ENCODE data around the gene PNMA1. TPM values are rescaled to one million over a fixed set of nuclear protein-coding genes. Genes with fewer than 3 reads are reported as not detected.

The PNMA1 gene
- total RNA-seq, 4 donors from 2014 or later, result 41.7 to 95.2 (median 47.6) TPM

DNA sequence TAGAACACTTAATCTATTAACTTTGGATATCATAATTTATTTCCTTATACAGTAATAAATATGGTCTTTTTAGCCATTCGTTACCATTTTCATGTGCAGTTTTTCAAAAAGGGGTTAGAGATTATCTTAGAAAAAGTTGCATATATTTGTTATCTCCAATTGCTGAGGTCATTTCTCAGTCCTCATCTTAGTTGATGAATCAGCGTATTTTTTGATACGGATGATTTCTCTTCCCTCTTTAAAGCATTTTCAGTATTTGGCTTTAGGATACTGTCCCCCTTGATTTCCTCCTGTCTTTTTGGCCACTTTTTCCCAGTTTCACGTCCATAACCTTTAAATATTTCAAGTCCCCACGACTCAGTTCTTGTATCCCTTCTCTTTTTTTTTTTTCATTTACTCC lies 47.6 kb downstream of the PNMA1 start:
- Histone ChIP-seq H3K9me3 (no peaks in the 10 kb centered on the region), H3K27ac (no peak overlapping the region), H3K27me3 (no peaks in the 10 kb centered on the region), H3K4me1 (no peaks in the 10 kb centered on the region), H3K36me3 (peaks cover 0 to 28% of the 10 kb centered on the region in 2 donors), H3K4me3 (no peak overlapping the region)
- no peak for ATAC-seq
- 80 to 84% methylated on average over 2 to 5 of the region's 5 CpGs for WGBS, 2 donors (ENCODE audit: low coverage in 1 of 2)
- TF ChIP-seq, protein P1, sequence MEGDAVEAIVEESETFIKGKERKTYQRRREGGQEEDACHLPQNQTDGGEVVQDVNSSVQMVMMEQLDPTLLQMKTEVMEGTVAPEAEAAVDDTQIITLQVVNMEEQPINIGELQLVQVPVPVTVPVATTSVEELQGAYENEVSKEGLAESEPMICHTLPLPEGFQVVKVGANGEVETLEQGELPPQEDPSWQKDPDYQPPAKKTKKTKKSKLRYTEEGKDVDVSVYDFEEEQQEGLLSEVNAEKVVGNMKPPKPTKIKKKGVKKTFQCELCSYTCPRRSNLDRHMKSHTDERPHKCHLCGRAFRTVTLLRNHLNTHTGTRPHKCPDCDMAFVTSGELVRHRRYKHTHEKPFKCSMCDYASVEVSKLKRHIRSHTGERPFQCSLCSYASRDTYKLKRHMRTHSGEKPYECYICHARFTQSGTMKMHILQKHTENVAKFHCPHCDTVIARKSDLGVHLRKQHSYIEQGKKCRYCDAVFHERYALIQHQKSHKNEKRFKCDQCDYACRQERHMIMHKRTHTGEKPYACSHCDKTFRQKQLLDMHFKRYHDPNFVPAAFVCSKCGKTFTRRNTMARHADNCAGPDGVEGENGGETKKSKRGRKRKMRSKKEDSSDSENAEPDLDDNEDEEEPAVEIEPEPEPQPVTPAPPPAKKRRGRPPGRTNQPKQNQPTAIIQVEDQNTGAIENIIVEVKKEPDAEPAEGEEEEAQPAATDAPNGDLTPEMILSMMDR (IDR thresholded peaks at IDR 0.05), result no peak
- TF ChIP-seq EP300 (IDR thresholded peaks at IDR 0.05) (no peak), POLR2A (IDR thresholded peaks at IDR 0.05) (no peak), POLR2AphosphoS5 (IDR thresholded peaks at IDR 0.05) (no peak)

DNA sequence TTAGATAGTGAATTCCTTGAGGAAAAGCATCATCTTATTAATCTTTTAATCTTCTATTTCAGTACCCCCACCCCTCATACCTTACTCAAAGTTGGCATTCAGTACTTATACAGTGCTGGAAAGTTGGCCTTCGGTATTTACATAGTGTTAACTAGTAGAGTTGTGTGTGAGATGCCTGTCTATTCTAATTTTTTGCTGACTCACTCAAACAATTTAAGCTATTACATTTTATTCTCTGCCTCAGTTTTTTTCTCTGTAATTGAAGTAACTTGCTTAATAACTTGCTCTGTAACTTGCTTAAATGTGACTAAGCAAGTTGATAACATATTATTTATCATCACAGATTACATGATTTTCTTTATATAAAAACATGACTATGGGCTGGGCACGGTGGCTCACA lies 49.1 kb downstream of the PNMA1 start:
- H3K4me1 ChIP-seq, result no peaks in the 10 kb centered on the region
- no peak overlapping the region for H3K4me3 ChIP-seq
- no peaks in the 10 kb centered on the region for H3K27me3 ChIP-seq
- no peak overlapping the region for H3K27ac ChIP-seq
- H3K36me3 ChIP-seq, result peaks cover 0 to 40% of the 10 kb centered on the region in 2 donors
- no peaks in the 10 kb centered on the region for H3K9me3 ChIP-seq
- 80 to 100% methylated on average over 1 to 2 of the region's 2 CpGs for WGBS, 2 donors (ENCODE audit: low coverage in 1 of 2)
- ATAC-seq, result no peak
- TF ChIP-seq POLR2A (IDR thresholded peaks at IDR 0.05) (no peak), POLR2AphosphoS5 (IDR thresholded peaks at IDR 0.05) (no peak)
- TF ChIP-seq, protein P1 (IDR thresholded peaks at IDR 0.05), result no peak

DNA sequence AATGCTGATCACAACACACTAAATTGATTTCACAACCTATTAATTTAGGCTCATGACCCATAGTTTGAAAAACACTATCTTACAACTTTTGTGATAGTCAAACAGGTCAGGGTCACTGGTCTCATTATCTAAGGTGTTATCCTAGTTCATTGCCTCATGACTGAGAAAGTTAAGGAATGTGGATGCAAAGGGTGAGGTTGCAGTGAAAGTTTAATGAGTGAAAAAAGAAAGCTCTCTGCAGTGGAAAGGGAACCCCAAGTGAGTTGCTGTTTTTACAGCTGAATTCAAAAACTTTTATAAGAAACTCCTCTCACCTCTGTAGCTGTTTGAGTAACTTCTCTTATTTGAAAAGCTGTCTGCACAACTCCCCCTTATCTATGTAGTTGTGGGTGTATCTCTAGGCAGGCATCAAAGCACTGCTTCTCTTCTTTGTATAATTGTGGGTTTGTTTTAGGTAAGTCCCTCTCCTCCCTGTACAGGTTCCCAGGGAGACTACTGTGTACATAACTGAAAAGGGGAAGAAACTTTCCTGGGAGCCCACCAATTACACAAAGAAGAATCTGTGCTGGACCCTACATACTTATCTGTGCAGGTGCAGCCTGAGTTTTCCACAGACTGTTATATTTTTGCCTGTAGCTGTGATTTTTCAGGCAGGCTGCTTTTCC lies 50.5 kb downstream of the PNMA1 start:
- Histone ChIP-seq H3K27ac (no peak overlapping the region), H3K4me3 (no peak overlapping the region), H3K4me1 (no peaks in the 10 kb centered on the region), H3K27me3 (no peaks in the 10 kb centered on the region), H3K9me3 (no peaks in the 10 kb centered on the region), H3K36me3 (peaks cover 0 to 54% of the 10 kb centered on the region in 2 donors)
- no peak for ATAC-seq
- TF ChIP-seq POLR2A (IDR thresholded peaks at IDR 0.05) (no peak), EP300 (IDR thresholded peaks at IDR 0.05) (no peak), POLR2AphosphoS5 (IDR thresholded peaks at IDR 0.05) (no peak)
- TF ChIP-seq, protein P1 (IDR thresholded peaks at IDR 0.05), result no peak

DNA sequence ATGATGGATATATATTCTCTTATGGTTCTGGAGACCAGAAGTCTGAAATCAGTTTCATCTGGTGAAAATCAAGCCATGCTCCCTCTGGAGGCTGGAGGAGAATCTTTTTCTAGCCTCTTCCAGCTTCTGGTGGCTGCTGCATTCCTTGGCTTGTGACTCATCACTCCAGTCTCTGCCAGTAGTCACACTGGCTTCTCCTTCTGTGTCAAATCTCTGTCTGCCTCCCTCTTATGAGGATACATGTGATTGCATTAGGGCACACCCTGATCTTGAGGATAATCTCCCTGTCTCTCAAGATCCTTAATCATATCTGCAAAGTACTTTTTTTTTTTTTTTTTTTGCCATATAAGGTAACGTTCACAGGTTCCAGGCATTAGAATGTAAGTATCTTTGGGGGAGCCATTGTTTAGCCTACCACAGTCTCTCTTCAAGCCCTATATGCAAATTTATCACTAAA lies 51.7 kb downstream of the PNMA1 start:
- ATAC-seq, result peak; percentile 91

More for the DNA sequence above, 51.7 kb downstream of the PNMA1 start:
- TF ChIP-seq, protein P1 (IDR thresholded peaks at IDR 0.05), result peak in 3 of 4 experiments; percentile 20 to 45 (median 34)
- TF ChIP-seq POLR2AphosphoS5 (IDR thresholded peaks at IDR 0.05) (peak; percentile 6), POLR2A (IDR thresholded peaks at IDR 0.05) (no peak), EP300 (IDR thresholded peaks at IDR 0.05) (no peak)
- Histone ChIP-seq H3K27ac (no peak overlapping the region), H3K36me3 (peaks cover 0 to 61% of the 10 kb centered on the region in 2 donors), H3K4me1 (no peaks in the 10 kb centered on the region), H3K9me3 (no peaks in the 10 kb centered on the region), H3K4me3 (no peak overlapping the region), H3K27me3 (no peaks in the 10 kb centered on the region)
- WGBS, 2 donors (ENCODE audit: low coverage in 1 of 2), result 50% methylated on average over 1 of the region's 1 CpG; no CpG with 5 or more reads in 1 of the 2 donors

Measured in gastroesophageal sphincter (tissue), 4 donors.